Measurements from ENCODE around the gene GRIN2A.
"Not testable (repeated sequence)": the region's sequence is repeated elsewhere in the genome, so short reads cannot be mapped to it uniquely, and the experiment has no call there.

The GRIN2A gene

DNA sequence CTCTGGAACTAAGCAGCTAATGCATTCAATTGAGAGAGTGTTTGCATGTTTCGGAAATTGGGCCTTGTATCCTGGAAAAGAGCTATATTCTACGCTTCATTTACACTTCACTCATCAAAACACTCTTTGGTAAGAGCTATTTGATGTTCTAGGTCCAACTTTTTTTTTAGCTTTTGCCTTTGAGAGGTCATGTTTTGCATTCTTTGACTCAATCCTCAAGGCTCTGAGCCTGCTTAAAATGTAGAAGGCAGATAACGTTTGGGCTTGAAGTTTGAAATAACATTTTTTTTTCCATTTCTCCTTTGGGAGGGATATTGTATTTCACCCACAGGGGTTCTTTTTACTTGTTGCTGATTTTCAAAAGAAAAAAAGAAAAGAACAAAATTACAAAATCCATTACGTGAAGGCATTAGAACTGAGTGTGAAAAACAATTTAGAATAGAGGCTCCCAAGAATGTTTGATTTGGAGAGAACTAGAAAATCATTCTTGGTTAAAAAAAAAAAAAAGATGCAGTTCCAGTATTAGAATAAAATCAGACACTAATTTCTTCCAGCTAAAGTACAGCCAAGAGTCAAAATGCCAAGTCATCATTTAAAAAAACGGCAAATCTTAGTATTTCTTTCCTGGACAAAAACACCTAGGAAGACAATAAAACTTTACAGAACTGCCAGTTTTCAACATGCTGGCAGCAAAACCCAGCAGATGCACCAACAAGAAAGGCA, 268.5 kb downstream of the GRIN2A start:
- no peak for DNase-seq (ENCODE audit: low read depth)

DNA sequence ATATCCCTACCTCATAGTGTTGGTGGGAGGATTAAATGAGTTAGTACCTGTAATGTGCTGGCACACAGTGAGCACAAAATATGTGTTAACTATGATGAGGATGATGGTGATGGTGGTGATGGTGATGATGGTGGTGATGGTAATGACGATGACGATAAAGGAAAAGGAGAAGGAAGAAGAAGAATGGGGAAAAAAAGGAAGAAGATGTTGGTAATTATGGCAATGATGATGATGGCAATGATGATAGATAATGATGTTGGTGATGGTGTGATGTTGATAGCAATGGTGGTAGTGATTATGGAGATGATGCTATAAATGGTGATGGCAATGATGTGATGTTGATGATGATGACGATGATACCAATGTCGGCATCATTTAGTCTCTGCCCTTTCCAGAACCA, 270.2 kb downstream of the GRIN2A start:
- DNase-seq (ENCODE audit: low read depth): no peak

GRCh38 chr16:9911231-9911630, 271.0 kb downstream of the GRIN2A start:
- no peak for DNase-seq (ENCODE audit: low read depth)

DNA sequence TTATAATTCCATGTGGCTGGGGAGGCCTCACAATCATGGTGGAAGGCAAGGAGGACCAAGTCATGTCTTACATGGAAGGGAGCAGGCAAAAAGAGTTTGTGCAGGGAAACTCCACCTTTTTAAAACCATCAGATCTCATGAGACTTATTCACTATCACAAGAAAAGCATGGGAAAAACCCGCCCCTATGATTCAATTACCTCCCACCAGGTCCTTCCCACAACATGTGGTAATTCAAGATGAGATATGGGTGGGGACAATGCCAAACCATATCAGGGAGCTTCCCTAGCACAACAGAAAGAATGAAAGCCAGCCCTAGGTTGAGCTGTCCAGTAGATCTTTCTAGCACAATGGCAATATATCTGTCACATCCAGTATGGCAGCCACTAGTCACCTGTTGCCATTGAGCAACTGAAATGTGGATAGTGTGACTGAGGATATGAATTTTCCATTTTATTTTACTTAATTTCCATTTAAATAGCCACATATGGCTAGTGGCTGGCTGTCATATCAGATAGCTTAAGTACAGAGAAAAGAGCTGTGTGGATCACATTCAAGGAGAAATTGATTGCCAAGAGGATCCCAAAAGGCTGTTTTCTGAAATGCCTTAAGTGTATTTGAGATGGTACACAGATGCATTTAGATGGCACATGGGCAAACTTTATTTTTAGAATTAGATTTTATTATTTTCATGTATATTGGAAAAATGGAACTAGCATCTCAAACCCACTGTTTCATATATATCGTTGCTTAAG, 273.0 kb downstream of the GRIN2A start:
- no peak for DNase-seq (ENCODE audit: low read depth)

DNA sequence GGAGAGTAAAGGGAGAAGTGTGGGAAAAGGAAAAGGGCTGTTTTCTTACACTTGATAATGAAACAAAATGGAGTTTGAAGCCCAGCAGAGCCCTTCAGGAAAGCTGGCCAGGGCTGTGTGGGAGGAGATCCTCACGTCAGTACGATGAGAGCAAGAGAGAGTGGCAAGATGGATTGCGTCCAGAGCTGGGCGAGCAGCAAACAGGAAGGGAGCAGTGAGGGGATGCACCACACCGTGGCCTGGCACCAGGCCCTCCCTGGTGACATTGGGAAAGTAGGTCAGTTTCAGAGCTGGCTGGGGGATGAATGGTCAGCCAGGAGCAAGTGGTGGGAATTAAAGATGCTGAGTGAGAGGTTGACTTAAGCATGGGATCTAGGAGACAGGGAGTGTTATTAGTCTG, 273.6 kb downstream of the GRIN2A start:
- DNase-seq (ENCODE audit: low read depth): no peak

DNA sequence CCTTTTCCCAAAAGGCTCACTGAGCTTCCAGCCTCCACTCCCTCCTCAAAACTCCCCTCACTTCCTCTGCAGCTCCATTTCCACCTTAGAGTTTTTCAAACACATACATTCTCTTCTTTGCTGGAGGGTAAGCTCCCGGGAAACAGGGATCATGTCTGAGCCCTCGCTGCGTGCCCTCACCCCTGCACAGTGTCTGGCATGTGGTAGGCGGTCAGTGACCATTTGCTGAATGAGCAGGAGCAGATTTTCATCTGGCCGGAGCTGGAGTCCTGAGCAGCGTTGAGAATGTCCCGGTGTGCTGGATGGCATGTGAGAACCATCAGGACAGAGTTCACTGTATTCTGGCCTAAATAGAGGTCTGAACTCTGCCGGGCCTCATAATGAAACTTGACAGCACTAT, 274.5 kb downstream of the GRIN2A start:
- no peak for DNase-seq (ENCODE audit: low read depth)

GRCh38 chr16:9906218-9906617, 276.0 kb downstream of the GRIN2A start:
- DNase-seq (ENCODE audit: low read depth): no peak

DNA sequence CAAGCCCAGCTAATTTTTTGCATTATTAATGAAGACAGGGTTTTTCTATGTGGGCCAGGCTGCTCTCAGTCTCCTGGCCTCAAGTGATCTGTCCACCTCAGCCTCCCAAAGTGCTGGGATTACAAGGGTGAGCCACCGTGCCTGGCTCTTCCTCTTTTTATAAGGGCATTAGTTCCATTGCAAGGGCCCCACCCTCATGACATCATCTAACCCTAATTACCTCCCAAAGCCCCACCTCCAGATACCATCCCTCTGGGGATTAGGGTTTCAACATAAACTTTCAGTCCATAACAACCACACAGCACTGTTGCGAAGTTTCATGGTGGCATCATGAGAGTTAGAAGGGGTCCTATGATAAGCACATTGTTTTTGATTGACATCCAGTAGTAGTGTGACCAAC, 277.7 kb downstream of the GRIN2A start:
- no peak for DNase-seq (ENCODE audit: low read depth)

DNA sequence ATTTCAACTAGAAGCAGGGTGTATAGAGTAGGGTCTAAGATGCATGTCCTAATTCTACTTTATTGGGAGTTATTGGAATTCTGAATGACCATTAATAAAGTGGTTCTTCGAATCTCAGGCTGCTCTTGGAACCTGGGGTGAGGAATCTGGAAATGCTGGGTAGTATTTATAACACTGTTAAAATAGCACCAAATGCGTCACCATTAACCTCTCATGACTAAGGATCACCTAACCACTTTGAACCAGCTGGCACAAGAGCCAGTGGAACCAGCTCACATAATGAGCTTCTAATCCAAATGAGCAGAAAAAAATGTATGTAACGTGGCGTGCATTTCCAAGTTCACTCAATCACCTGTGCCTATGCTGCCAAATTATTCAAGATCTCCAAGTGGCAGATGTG, 281.7 kb downstream of the GRIN2A start:
- DNase-seq (ENCODE audit: low read depth): no peak

GRCh38 chr16:9898555-9898954, 283.7 kb downstream of the GRIN2A start:
- DNase-seq (ENCODE audit: low read depth): no peak

- no peak for DNase-seq (ENCODE audit: low read depth)
These were observed 284.1 kb downstream of the GRIN2A start for GRCh38 chr16:9898124-9898523.

DNA sequence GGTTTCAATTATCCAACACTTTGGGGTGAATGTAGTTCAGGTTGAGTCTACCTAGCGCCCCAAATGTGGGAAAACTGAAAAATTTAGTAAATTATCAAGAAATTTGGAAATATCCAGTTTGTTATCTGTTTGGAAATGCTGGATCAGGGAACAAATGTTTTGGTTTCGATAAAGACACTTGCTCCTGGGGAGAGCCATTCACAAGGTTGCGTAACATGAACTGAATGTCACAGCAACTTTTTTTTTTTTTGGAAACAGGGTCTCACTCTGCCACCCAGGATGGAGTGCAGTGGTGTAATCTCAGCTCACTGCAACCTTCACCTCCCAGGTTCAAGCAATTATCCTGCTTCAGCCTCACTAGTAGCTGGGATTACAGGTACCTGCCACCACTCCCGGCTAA, 286.4 kb downstream of the GRIN2A start:
- no peak for DNase-seq (ENCODE audit: low read depth)

GRCh38 chr16:9885876-9886275, 296.4 kb downstream of the GRIN2A start:
- no peak for DNase-seq (ENCODE audit: low read depth)

DNA sequence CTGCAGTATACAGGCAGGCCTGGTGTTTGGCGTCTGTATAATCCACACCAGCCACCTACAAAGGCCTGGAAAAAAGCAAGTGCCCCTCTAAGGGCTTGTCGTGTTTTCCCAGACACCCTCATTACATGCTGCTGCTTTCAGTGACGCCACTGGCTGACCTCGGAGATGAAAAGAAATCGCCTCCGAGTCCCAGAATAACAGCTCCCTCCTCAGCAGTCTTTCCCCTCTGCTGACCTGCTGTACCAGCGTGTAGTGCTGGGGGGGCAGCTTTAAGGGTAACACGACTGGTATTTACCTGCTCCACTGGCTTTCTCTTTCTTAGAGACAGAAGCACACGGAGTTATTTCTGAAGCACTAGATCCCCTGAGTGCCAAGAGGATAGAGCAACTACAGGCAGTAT, 296.8 kb downstream of the GRIN2A start:
- DNase-seq (ENCODE audit: low read depth): no peak

- not testable (repeated sequence) for DNase-seq (ENCODE audit: low read depth)
These were observed 306.2 kb downstream of the GRIN2A start for GRCh38 chr16:9875981-9876380.

DNA sequence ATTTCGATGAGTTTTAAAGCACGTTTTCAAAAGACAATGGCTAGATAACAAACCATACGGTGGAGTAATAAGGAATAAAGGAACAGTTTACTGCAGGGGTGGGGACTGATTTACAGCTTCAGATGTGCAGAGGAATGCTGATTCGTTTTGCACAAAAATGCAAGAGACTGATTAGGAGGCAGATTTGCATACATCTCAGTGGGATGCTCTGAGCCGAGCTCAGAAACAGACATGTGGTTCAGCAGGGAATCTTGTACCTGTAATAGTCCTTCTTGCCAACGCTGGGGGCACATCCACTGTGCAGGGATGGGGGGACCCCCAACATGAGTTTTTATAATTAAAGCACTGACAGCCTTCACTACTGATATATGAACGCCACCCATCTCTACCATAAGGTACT, 308.0 kb downstream of the GRIN2A start:
- DNase-seq (ENCODE audit: low read depth): no peak

GRCh38 chr16:9870962-9871361, 311.3 kb downstream of the GRIN2A start:
- no peak for DNase-seq (ENCODE audit: low read depth)

DNA sequence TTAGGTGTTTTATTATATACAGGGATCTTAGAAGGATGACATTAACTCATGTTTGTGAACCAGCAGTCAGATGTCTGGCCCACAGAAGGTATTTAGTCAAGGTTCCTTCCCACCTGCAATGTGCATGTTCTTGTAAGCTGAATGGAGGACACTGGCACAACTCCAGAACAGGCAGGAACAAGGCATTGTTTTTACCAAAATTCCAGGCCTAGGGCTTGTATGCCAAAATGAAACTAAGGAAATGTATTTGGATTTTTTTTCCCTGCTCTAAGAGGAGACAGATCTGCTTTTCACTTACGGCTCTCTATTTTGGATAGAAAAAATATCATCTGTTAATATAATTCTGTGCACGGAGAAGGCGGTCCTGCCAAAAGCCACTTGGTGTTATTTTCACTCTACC, 312.5 kb downstream of the GRIN2A start:
- no peak for DNase-seq (ENCODE audit: low read depth)

- no peak for DNase-seq (ENCODE audit: low read depth)
These were observed 313.6 kb downstream of the GRIN2A start for GRCh38 chr16:9868606-9869149.

GRCh38 chr16:9867176-9867575, 315.1 kb downstream of the GRIN2A start:
- DNase-seq (ENCODE audit: low read depth): no peak

GRCh38 chr16:9864461-9864860, 317.8 kb downstream of the GRIN2A start:
- DNase-seq (ENCODE audit: low read depth): no peak

DNA sequence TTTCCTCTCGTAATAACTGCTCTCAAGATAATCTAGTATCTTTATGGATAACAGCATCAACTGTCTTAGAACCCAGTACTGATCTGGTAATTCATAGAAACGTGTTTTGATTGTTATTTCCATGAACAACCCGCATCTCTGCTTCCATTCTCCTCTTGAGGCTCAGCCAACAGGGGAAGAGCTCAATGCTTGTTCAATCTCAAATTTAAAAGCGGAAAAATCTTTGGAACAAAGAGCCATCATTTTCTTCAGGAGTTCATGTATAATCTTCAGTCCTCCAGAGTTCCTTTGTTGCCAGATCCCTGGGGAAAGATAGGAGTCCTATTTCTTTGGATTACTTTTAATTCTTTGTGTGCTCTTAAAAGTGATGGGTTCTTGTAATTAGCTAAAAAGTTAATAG, 319.9 kb downstream of the GRIN2A start:
- DNase-seq (ENCODE audit: low read depth): no peak

- no peak for DNase-seq (ENCODE audit: low read depth)
These were observed 321.4 kb downstream of the GRIN2A start for GRCh38 chr16:9860876-9861275.

All from stromal cell of bone marrow (primary cell).